GM23338 (cell line): ENCODE data around the gene BACE2.

Experiments
- CREB1 ChIP-seq: fragments of 250-450 bp; sonication (Bioruptor Pico); IDR thresholded peaks from 2 replicates; pipeline ENCODE4 v1.5.0; 2020; ENCODE audit warnings: low read depth, mild to moderate bottlenecking, moderate library complexity
- CTCF ChIP-seq, 2 experiments: fragments of 200-600 bp in 1 of 2; sonication (generic) in 1 of 2; conservative IDR thresholded peaks; 2 replicates each; pipeline versions ENCODE4 v1.5.1 to v1.6.1; 2016 to 2017; ENCODE audit warnings: antibody characterized with exemption in 2 of 2, low read depth in 2 of 2, mild to moderate bottlenecking in 2 of 2, moderate library complexity in 1 of 2
- ETS1 ChIP-seq: IDR thresholded peaks from 2 replicates; pipeline ENCODE4 v1.6.1; 2016; ENCODE audit warnings: antibody characterized with exemption
- EZH2 ChIP-seq: fragments of 200-600 bp; sonication (generic); IDR thresholded peaks from one replicate; pipeline ENCODE4 v1.8.0; 2017; ENCODE audit warnings: antibody characterized with exemption, mild to moderate bottlenecking, low read depth; ENCODE audit not compliant: unreplicated experiment
- EZH2phosphoT487 ChIP-seq: fragments of 200-600 bp; sonication (generic); IDR thresholded peaks from one replicate; pipeline ENCODE4 v1.8.1; 2018; ENCODE audit warnings: antibody characterized with exemption; ENCODE audit not compliant: unreplicated experiment
- POLR2AphosphoS5 ChIP-seq: IDR thresholded peaks from 2 replicates; pipeline ENCODE4 v1.6.1; 2016; ENCODE audit warnings: antibody characterized with exemption, low read depth
- REST ChIP-seq: IDR thresholded peaks from one replicate; pipeline ENCODE4 v1.6.1; 2018; ENCODE audit warnings: antibody characterized with exemption; ENCODE audit not compliant: unreplicated experiment
- STAT1 ChIP-seq: IDR thresholded peaks from one replicate; pipeline ENCODE4 v1.6.1; 2016; ENCODE audit warnings: antibody characterized with exemption; ENCODE audit not compliant: unreplicated experiment
- ZNF114 ChIP-seq: fragments of 250-450 bp; sonication (Bioruptor Pico); IDR thresholded peaks from 2 replicates; pipeline ENCODE4 v1.5.0; 2020; ENCODE audit warnings: mild to moderate bottlenecking, moderate library complexity

- no peak for TF ChIP-seq POLR2AphosphoS5
- no peak for TF ChIP-seq CTCF (conservative IDR thresholded peaks at IDR 0.05; ENCODE audit: low read depth in 2 of 2)
- no peak for TF ChIP-seq EZH2
- no peak for TF ChIP-seq ZNF114 (CRISPR knock-in tag)
- TF ChIP-seq EZH2phosphoT487: no peak
- no peak for TF ChIP-seq REST
- no peak for TF ChIP-seq CREB1 (CRISPR knock-in tag)
- TF ChIP-seq ETS1: no peak
- TF ChIP-seq STAT1: no peak
Measured at GRCh38 chr21:41187537-41188025, 19.6 kb downstream of the BACE2 start.
